Liver (tissue), 3 donors: Measurements from ENCODE around the gene TSHZ2.

Experiments used
- CTCF ChIP-seq: fragments of 150-350 bp; IDR thresholded peaks from 2 replicates; pipeline ENCODE4 v1.5.1; 2017; ENCODE audit warnings: improper control_type of control experiment, low read depth, low read length; ENCODE audit not compliant: missing input control
- NR2F2 ChIP-seq: IDR thresholded peaks from 2 replicates; pipeline ENCODE4 v1.6.1; 2016; ENCODE audit warnings: antibody characterized with exemption
- RAD21 ChIP-seq, 2 donors: IDR thresholded peaks; 2 replicates each; pipeline ENCODE4 v1.6.1; 2016; ENCODE audit warnings: antibody characterized with exemption in 2 of 2, mild to moderate bottlenecking in 2 of 2
- TAF1 ChIP-seq: conservative IDR thresholded peaks from 2 replicates; pipeline ENCODE4 v1.6.1; 2016; ENCODE audit warnings: antibody characterized with exemption, mild to moderate bottlenecking
- TF ChIP-seq, protein P1 (sequence below): IDR thresholded peaks from 2 replicates; pipeline ENCODE4 v1.6.1; 2016; ENCODE audit warnings: antibody characterized with exemption, mild to moderate bottlenecking
- donor health status: healthy.
- donor health status: healthy.

DNA sequence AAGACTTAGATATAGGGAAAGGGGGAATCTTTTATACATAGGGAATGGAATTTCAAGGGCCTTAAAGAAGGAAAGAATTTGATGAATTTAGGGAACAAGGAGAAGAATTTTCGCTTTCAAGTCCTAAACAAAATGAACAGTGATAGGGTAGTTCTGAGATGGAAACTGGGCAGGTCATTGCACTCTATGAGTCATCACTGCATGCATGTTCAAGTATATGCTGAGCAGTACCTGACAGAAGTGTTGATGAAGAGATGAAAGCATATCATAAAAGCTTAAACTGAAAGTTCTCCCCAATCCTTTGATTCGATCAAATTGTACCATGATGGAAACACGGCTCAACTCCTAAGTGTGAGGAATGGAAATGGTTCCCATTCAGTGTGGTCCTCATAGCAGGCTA lies 271.0 kb downstream of the TSHZ2 start:
- no peak for TF ChIP-seq NR2F2
- no peak for TF ChIP-seq CTCF
- TF ChIP-seq, protein P1, sequence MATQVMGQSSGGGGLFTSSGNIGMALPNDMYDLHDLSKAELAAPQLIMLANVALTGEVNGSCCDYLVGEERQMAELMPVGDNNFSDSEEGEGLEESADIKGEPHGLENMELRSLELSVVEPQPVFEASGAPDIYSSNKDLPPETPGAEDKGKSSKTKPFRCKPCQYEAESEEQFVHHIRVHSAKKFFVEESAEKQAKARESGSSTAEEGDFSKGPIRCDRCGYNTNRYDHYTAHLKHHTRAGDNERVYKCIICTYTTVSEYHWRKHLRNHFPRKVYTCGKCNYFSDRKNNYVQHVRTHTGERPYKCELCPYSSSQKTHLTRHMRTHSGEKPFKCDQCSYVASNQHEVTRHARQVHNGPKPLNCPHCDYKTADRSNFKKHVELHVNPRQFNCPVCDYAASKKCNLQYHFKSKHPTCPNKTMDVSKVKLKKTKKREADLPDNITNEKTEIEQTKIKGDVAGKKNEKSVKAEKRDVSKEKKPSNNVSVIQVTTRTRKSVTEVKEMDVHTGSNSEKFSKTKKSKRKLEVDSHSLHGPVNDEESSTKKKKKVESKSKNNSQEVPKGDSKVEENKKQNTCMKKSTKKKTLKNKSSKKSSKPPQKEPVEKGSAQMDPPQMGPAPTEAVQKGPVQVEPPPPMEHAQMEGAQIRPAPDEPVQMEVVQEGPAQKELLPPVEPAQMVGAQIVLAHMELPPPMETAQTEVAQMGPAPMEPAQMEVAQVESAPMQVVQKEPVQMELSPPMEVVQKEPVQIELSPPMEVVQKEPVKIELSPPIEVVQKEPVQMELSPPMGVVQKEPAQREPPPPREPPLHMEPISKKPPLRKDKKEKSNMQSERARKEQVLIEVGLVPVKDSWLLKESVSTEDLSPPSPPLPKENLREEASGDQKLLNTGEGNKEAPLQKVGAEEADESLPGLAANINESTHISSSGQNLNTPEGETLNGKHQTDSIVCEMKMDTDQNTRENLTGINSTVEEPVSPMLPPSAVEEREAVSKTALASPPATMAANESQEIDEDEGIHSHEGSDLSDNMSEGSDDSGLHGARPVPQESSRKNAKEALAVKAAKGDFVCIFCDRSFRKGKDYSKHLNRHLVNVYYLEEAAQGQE, result no peak
- TF ChIP-seq RAD21 (IDR thresholded peaks at IDR 0.05), result no peak
- no peak for TF ChIP-seq TAF1
